ENCODE results near the gene FTCD. TPM values are rescaled to one million over a fixed set of nuclear protein-coding genes. Genes with fewer than 3 reads are reported as not detected.

FTCD gene
- total and polyA plus RNA-seq, 4 experiments from 2014 or later, result 1.3 to 1.7 TPM; not detected in 2

- Mint-ChIP-seq H3K27ac (no peak overlapping the region), H3K27me3 (peaks cover 0 to 8% of the 10 kb centered on the region in 2 donors), H3K36me3 (no peaks in the 10 kb centered on the region), H3K9me3 (no peaks in the 10 kb centered on the region), H3K4me3 (no peak overlapping the region), H3K4me1 (peaks cover 0 to 2% (median 0%) of the 10 kb centered on the region in 4 donors)
- ChIA-PET CTCF (ENCODE audit: partially characterized antibody) (no interaction called here), POLR2A (ENCODE audit: partially characterized antibody) (no interaction called here)
- H3K4me1 ChIP-seq (ENCODE audit: insufficient read depth, low read length), result no peaks in the 10 kb centered on the region
- no peaks in the 10 kb centered on the region for H3K27me3 ChIP-seq (ENCODE audit: insufficient read depth, low read length)
- intact Hi-C loops (cut with micrococcal nuclease), result no loop called here
- DNase-seq, result no peak
- no peaks in the 10 kb centered on the region for H3K36me3 ChIP-seq (ENCODE audit: insufficient read depth, low read length)
- no peaks in the 10 kb centered on the region for H3K9me3 ChIP-seq (ENCODE audit: control insufficient read depth in 1 of 2, low read length in 2 of 2)
- no peak overlapping the region for H3K27ac ChIP-seq (ENCODE audit: low read depth, low read length)
- no peak overlapping the region for H3K4me3 ChIP-seq (ENCODE audit: low read length in 2 of 2)
These were observed 9.7 kb upstream of the FTCD start for GRCh38 chr21:46165098-46165497.

- ChIA-PET POLR2A (ENCODE audit: partially characterized antibody) (no interaction called here), CTCF (ENCODE audit: partially characterized antibody) (no interaction called here)
- H3K27me3 ChIP-seq (ENCODE audit: insufficient read depth, low read length), result no peaks in the 10 kb centered on the region
- Mint-ChIP-seq H3K4me1 (no peaks in the 10 kb centered on the region), H3K9me3 (no peaks in the 10 kb centered on the region), H3K4me3 (no peak overlapping the region), H3K27me3 (peaks cover 0 to 8% of the 10 kb centered on the region in 2 donors), H3K27ac (peak overlapping the region in 2 of 7 donors; percentile 5 to 10), H3K36me3 (no peaks in the 10 kb centered on the region)
- H3K4me3 ChIP-seq (ENCODE audit: low read length in 2 of 2), result no peak overlapping the region
- H3K27ac ChIP-seq (ENCODE audit: low read depth, low read length), result no peak overlapping the region
- DNase-seq, result no peak
- intact Hi-C loops (cut with micrococcal nuclease), result no loop called here
- no peaks in the 10 kb centered on the region for H3K36me3 ChIP-seq (ENCODE audit: insufficient read depth, low read length)
- no peaks in the 10 kb centered on the region for H3K9me3 ChIP-seq (ENCODE audit: control insufficient read depth in 1 of 2, low read length in 2 of 2)
- no peaks in the 10 kb centered on the region for H3K4me1 ChIP-seq (ENCODE audit: insufficient read depth, low read length)
These were observed 8.0 kb upstream of the FTCD start for GRCh38 chr21:46163380-46163779.

DNA sequence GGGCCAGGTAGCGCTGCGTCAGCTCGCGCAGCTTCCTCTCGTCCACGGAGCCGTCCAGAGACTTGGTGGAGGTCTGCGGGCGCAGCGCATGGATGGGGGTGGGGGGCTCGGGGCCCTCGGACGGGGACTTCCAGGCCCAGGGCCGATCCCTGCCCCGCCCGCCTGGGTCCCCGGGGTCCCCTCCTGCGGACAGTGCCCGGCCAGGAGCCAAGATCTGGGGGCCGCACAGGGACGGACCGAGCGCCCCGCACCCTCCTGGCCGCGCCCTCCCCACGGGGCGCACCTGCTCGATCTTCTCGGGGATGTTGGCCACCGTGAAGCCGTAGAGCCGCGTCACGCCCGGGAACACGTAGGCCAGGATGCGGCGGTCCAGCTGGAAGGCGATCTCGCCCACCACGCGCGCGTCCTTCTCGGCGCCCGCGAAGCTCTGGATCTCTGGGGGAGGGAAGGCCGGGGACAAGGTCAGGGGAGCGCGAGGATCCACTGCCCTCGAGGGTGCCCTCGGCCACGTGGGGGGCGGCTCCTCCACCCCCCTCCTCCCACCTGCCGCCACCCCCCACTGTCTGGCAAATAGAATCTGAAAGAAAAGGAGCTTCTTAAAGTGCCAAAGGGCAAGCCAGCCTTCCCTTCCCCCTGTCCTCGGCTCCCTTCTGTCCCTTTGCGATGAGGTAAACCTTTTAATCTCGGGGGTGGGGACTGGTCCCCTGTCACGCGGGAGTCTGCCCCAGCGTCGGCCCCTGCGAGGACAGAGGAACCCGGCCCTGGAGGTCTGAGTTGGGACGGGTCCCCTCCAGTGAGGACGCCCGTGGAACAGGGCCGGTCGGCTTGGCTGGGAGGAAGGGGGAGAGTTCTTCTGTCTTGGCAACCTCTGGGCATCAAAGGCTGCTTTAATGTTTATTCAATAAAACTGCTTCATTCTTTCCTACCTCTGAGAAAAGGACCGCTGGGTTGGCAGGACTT, 6.5 kb upstream of the FTCD start:
- Mint-ChIP-seq H3K27me3 (peaks cover 0 to 8% of the 10 kb centered on the region in 2 donors), H3K9me3 (peaks cover 0 to 2% (median 0%) of the 10 kb centered on the region in 8 donors), H3K4me1 (no peaks in the 10 kb centered on the region), H3K36me3 (no peaks in the 10 kb centered on the region), H3K4me3 (peak overlapping the region in 1 of 8 donors; percentile 31), H3K27ac (no peak overlapping the region)
- Histone ChIP-seq H3K27me3 (ENCODE audit: insufficient read depth, low read length) (no peaks in the 10 kb centered on the region), H3K4me3 (ENCODE audit: low read length in 2 of 2) (no peak overlapping the region), H3K9me3 (ENCODE audit: control insufficient read depth in 1 of 2, low read length in 2 of 2) (no peaks in the 10 kb centered on the region), H3K36me3 (ENCODE audit: insufficient read depth, low read length) (no peaks in the 10 kb centered on the region), H3K4me1 (ENCODE audit: insufficient read depth, low read length) (no peaks in the 10 kb centered on the region), H3K27ac (ENCODE audit: low read depth, low read length) (no peak overlapping the region)
- CTCF ChIA-PET (ENCODE audit: partially characterized antibody), result no interaction called here
- POLR2A ChIA-PET (ENCODE audit: partially characterized antibody), result no interaction called here
- intact Hi-C loops (cut with micrococcal nuclease), result no loop called here
- DNase-seq, result no peak

- no peaks in the 10 kb centered on the region for H3K27me3 ChIP-seq (ENCODE audit: insufficient read depth, low read length)
- H3K4me1 Mint-ChIP-seq, result no peaks in the 10 kb centered on the region
- intact Hi-C loops (cut with micrococcal nuclease), result no loop called here
- H3K4me1 ChIP-seq (ENCODE audit: insufficient read depth, low read length), result no peaks in the 10 kb centered on the region
- H3K9me3 Mint-ChIP-seq, result peaks cover 0 to 2% (median 0%) of the 10 kb centered on the region in 8 donors
- POLR2A ChIA-PET (ENCODE audit: partially characterized antibody), result no interaction called here
- CTCF ChIA-PET (ENCODE audit: partially characterized antibody), result no interaction called here
- no peaks in the 10 kb centered on the region for H3K36me3 Mint-ChIP-seq
- no peak overlapping the region for H3K27ac ChIP-seq (ENCODE audit: low read depth, low read length)
- peak in 1 of 5 donors; percentile 26 for DNase-seq
- no peaks in the 10 kb centered on the region for H3K9me3 ChIP-seq (ENCODE audit: control insufficient read depth in 1 of 2, low read length in 2 of 2)
- H3K4me3 ChIP-seq (ENCODE audit: low read length in 2 of 2), result no peak overlapping the region
- H3K27ac Mint-ChIP-seq, result no peak overlapping the region
- peaks cover 0 to 8% of the 10 kb centered on the region in 2 donors for H3K27me3 Mint-ChIP-seq
- peak overlapping the region in 3 of 8 donors; percentile 31 to 65 (median 44) for H3K4me3 Mint-ChIP-seq
- H3K36me3 ChIP-seq (ENCODE audit: insufficient read depth, low read length), result no peaks in the 10 kb centered on the region
These were observed 5.7 kb upstream of the FTCD start for GRCh38 chr21:46160907-46161632.

DNA sequence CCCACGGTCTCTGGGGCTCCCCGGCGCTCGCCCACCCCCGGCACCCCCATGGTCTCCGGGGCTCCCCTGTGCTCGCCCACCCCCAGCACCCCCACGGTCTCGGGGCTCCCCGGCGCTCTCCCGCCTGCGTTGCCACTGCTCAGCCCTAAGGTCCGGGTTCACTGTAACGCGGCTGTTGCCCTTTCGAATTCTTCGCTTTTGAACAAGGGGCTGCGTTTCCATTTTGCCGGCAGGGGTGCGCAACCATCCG, 5.2 kb upstream of the FTCD start:
- no peak overlapping the region for H3K4me3 ChIP-seq (ENCODE audit: low read length in 2 of 2)
- no peaks in the 10 kb centered on the region for H3K36me3 Mint-ChIP-seq
- CTCF ChIA-PET (ENCODE audit: partially characterized antibody), result no interaction called here
- H3K27ac ChIP-seq (ENCODE audit: low read depth, low read length), result no peak overlapping the region
- H3K36me3 ChIP-seq (ENCODE audit: insufficient read depth, low read length), result no peaks in the 10 kb centered on the region
- no peak overlapping the region for H3K4me3 Mint-ChIP-seq
- H3K27me3 Mint-ChIP-seq, result peaks cover 0 to 8% of the 10 kb centered on the region in 2 donors
- no peaks in the 10 kb centered on the region for H3K4me1 Mint-ChIP-seq
- intact Hi-C loops (cut with micrococcal nuclease), result no loop called here
- peaks cover 0 to 2% (median 0%) of the 10 kb centered on the region in 8 donors for H3K9me3 Mint-ChIP-seq
- no peak overlapping the region for H3K27ac Mint-ChIP-seq
- POLR2A ChIA-PET (ENCODE audit: partially characterized antibody), result no interaction called here
- H3K9me3 ChIP-seq (ENCODE audit: control insufficient read depth in 1 of 2, low read length in 2 of 2), result no peaks in the 10 kb centered on the region
- no peaks in the 10 kb centered on the region for H3K27me3 ChIP-seq (ENCODE audit: insufficient read depth, low read length)
- H3K4me1 ChIP-seq (ENCODE audit: insufficient read depth, low read length), result no peaks in the 10 kb centered on the region
- no peak for DNase-seq

DNA sequence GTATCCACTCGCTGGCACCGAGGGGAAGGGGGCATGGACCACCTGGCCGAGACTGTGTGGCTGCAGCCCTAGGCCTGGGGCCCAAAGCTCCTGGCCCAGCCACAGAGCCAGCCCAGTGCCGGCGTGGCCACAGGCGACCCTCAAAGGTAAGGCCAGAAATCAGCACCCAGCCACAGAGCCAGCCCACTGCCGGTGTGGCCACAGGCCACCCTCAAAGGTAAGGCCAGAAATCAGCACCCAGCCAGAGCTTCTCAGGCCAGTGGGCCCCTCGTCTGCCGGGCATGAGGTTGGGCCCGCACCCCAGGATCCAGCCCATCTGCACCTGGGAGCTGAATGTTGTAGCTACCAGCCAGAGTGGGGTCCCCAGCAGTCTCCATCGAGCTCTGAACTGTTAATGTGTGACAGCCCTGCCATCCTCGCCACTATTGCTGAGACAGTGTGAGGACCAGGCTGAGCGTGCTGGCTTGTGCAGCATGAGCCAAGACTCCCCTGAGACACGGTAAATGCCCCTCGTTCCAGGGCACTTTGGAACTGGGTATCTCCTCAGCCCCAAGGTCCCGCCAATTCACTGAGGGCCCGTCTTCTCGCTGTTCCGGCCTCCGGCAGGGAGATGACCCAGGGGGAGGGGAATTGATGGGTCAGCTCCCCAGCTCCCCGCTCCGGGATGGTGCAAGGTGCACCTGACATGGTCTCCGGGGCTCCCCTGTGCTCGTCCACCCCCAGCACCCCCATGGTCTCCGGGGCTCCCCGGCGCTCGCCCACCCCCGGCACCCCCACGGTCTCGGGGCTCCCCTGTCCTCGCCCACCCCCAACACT, 4.7 kb upstream of the FTCD start:
- no peaks in the 10 kb centered on the region for H3K4me1 Mint-ChIP-seq
- H3K27me3 Mint-ChIP-seq, result peaks cover 0 to 8% of the 10 kb centered on the region in 2 donors
- Histone ChIP-seq H3K27ac (ENCODE audit: low read depth, low read length) (no peak overlapping the region), H3K9me3 (ENCODE audit: control insufficient read depth in 1 of 2, low read length in 2 of 2) (no peaks in the 10 kb centered on the region), H3K4me1 (ENCODE audit: insufficient read depth, low read length) (no peaks in the 10 kb centered on the region), H3K4me3 (ENCODE audit: low read length in 2 of 2) (no peak overlapping the region), H3K36me3 (ENCODE audit: insufficient read depth, low read length) (no peaks in the 10 kb centered on the region), H3K27me3 (ENCODE audit: insufficient read depth, low read length) (no peaks in the 10 kb centered on the region)
- ChIA-PET POLR2A (ENCODE audit: partially characterized antibody) (no interaction called here), CTCF (ENCODE audit: partially characterized antibody) (no interaction called here)
- intact Hi-C loops (cut with micrococcal nuclease), result no loop called here
- H3K27ac Mint-ChIP-seq, result peak overlapping the region in 1 of 7 donors; percentile 36
- no peak for DNase-seq
- H3K4me3 Mint-ChIP-seq, result no peak overlapping the region
- H3K9me3 Mint-ChIP-seq, result peaks cover 0 to 2% (median 0%) of the 10 kb centered on the region in 8 donors
- H3K36me3 Mint-ChIP-seq, result no peaks in the 10 kb centered on the region

- peaks cover 0 to 2% (median 0%) of the 10 kb centered on the region in 8 donors for H3K9me3 Mint-ChIP-seq
- no peaks in the 10 kb centered on the region for H3K9me3 ChIP-seq (ENCODE audit: control insufficient read depth in 1 of 2, low read length in 2 of 2)
- peaks cover 0 to 6% of the 10 kb centered on the region in 2 donors for H3K27me3 Mint-ChIP-seq
- no peak overlapping the region for H3K27ac Mint-ChIP-seq
- no peak overlapping the region for H3K27ac ChIP-seq (ENCODE audit: low read depth, low read length)
- no peaks in the 10 kb centered on the region for H3K4me1 Mint-ChIP-seq
- no peaks in the 10 kb centered on the region for H3K27me3 ChIP-seq (ENCODE audit: insufficient read depth, low read length)
- DNase-seq, result no peak
- ChIA-PET CTCF (ENCODE audit: partially characterized antibody) (no interaction called here), POLR2A (ENCODE audit: partially characterized antibody) (no interaction called here)
- no peak overlapping the region for H3K4me3 ChIP-seq (ENCODE audit: low read length in 2 of 2)
- H3K36me3 Mint-ChIP-seq, result no peaks in the 10 kb centered on the region
- no peak overlapping the region for H3K4me3 Mint-ChIP-seq
- intact Hi-C loops (cut with micrococcal nuclease), result no loop called here
- H3K36me3 ChIP-seq (ENCODE audit: insufficient read depth, low read length), result no peaks in the 10 kb centered on the region
- H3K4me1 ChIP-seq (ENCODE audit: insufficient read depth, low read length), result no peaks in the 10 kb centered on the region
These were observed 4.0 kb upstream of the FTCD start for GRCh38 chr21:46159390-46159789.
